GM19372 (cell line): ENCODE measurements around the gene TTC4.
A peak's percentile ranks its signal among the peaks of the same experiment; 100 is the strongest.

ENCODE experiments used
- ATAC-seq: cut with Tn5 transposase; IDR thresholded peaks from one replicate; pipeline ENCODE4 v1.9.1; 2021; ENCODE audit warnings: mild to moderate bottlenecking, low read depth, moderate library complexity; ENCODE audit not compliant: unreplicated experiment

The TTC4 gene, protein sequence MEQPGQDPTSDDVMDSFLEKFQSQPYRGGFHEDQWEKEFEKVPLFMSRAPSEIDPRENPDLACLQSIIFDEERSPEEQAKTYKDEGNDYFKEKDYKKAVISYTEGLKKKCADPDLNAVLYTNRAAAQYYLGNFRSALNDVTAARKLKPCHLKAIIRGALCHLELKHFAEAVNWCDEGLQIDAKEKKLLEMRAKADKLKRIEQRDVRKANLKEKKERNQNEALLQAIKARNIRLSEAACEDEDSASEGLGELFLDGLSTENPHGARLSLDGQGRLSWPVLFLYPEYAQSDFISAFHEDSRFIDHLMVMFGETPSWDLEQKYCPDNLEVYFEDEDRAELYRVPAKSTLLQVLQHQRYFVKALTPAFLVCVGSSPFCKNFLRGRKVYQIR

DNA sequence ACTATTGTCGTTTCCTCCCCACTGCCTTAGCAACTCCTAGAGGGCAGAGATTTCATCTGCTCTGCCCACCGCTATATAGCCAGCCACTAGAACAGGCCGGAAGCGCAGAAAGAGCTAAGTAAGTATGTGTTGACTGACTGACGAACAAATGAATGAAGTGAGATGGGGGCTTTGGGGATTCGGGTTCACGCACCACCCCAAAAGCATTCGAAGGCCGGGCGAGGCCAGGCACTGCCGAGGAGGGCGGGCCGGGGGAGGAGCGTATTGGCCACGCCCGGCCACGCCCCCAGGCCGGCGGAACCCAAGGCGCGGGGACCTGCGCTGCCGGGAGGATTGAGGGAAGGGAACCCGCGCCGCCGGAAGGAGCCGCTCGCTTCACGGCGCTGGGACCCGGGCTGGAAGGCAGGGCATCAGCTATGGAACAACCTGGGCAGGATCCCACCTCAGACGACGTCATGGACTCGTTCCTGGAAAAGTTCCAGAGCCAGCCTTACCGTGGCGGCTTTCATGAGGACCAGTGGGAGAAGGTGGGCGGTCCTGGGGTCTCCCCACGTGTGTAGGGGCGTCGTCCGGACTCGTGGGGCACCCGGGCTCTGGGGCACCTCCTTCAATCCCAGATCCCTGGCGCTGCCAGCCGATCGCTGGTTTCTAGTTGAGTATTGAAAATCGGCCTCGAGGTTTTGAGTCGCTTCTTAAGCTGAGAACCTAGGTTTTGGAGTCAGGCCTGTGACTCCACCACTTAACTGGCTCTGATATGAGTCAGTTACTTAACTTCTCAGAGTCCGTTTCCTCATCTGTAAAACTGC, at the start of gene TTC4:
TTC4 (plus strand) TSS at position 369 of the 806 bp plus-strand sequence; CDS start at position 417, 48 bp downstream.
- peak; percentile 94 for ATAC-seq

DNA sequence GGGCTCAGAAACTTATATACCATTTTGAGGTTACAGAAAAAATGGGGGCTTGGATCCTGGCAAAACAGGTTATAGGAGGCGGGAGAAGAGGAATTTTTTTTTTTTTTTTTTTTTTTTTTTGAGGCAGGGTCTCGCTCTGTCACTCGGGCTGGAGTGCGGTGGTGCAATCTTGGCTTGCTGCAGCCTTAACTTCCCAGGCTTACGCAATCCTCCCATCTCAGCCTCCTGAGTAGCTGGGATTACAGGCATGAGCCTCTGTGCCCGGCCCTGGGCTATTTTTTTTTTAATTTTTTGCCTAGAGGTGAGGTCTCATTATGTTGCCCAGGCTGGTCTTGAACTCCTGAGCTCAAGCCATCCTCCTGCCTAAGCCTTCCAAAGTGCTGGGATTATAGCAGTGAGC, 49.3 kb upstream of the TTC4 start:
- ATAC-seq = no peak

DNA sequence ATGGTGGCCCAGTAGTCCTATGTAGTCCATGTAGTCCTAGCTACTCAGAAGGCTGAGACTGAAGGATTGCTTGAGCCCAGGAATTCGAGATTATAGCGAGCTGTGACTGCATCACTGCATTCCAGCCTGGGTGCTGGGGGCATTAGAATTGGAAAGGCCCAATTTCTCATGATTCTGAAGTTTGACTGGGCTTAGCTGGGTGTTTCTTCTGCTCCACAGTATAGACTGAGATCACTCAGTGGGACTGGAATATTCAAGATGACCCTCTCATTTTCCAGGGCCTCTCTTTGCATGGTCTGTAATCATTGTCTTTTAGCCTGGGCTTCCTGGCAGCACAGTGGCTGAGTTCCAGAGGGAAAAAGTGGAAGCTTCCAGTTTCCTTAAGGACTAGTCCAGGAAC, 47.9 kb upstream of the TTC4 start:
- ATAC-seq = no peak

DNA sequence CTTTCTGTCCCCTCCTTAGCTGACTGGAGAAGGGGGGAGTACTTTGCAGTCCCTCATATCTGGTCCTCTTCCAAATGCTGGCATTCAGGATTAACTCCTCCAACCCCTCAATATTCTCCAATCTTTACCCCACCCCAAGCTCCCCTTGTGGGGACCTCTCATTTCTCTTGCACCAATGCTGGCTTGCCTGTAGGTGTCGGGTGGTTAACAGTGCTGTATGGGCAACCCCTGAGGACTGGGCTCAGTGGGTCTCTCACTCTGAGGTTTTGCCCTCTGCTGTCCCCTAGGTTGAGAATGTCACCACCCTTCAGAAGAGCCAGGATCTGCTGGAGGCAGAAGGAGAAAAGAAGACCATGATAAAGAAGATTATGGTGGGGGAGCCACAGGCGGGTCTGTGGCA, 47.1 kb upstream of the TTC4 start:
- ATAC-seq = no peak

DNA sequence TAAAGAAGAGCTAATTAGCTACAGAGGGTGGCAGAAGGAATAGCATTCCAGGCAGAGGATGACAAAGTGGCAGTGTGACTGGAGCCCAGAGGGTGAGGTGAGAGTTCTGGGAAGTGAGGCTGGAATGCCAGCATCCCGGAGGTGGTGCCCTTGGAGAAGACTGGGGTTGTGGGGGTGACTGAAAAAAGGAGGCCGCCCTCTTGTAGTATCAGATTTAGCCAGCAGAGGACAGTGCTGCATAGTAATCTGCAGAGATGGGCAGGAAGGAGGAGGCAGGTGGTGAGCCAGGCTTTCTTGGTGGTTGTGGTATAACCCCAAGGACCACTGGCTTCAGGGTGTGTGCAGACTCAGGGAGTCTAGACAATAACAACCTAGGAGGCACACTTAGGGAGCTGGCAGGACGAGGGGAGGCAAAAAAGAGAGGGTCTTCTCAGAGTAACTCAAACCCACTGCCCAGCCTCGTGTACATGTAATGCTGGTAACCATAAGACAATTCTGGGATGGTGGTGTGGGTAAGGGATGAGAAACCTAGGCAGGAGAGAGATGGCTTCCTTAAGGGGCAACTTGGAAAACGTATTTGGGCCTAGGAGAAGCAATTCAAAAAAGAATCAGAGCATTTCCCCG, 43.6 kb upstream of the TTC4 start:
- no peak for ATAC-seq

DNA sequence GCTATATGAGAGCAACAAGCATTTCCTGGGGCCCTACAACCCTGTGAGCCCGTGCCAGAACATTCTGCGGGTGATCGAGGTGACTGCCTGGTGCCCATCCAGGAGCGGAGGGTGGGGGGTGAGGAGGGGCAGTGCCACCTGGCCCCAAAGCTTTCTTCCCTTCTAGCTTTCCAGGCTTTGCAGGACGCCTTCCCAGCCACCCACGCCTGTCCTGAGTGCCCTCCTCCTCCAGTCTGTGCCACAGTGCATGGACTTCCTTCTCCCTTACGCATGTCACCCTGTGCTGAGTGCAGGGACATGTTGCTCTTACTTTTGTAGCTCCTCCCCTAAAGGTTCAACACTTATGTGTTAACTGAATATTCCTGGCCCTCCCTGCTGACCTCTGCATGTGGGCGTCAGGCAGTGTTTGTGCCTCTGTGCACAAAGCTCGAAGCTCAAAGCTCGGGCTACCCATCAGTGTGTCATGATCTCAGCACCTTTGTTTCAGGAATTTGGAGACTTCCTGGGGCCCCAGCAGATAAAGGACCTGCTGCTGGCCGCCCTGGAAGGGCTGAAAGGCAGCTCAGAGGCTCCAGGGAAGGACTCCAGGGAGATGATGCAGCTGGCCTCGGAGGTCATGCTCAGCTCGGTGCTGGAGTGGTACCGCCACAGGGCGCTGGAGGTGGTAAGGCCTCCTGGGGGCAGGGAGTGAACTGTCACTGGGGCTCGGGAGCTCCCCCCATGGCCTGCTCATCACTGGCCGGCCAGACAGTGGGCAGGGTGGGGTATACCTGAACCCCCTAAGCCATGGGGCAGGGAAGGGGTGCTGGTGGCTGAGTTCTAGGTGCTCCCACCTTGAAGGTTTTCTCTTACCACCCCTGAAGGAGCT, 36.7 kb upstream of the TTC4 start:
- ATAC-seq = no peak

DNA sequence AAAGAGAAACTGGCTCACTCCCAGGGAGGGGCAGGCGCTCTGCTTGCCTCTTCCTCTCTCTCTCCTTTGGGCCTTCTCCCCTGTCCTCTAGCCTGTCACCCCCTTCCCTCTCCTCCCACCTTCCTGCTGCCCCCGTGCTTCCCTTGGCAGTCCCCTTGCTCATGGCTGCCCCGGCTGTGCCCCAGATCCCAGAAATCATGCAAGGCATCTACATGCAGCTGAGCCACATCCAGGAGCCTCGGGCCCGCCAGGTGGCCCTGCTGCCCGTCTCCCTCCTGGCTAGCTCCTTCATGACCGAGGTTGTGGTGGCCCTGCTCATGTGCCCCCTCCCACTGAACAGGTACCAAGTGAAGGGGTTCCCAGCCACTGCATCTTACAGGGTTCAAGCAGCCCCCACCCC, 36.0 kb upstream of the TTC4 start:
- no peak for ATAC-seq

DNA sequence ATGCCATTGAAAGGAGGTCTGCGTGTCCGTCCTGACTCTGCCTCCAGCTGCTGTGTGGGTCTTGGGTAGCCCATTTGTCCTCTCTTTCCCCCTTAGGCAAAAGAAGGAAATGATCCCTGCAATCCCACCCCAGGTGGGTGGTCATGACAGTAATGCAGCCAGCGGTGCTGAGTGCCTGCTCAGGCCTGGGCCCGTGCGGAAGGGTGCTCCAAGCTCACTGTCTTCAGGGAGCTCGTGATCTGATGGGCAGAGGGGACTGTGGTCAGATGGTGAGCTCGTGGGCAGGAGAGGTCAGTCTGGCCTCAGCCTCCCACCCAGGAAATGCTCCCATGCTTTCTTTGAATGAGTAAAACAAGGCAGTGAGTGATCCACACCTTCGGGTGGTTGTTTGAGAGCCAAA, 35.3 kb upstream of the TTC4 start:
- no peak for ATAC-seq

DNA sequence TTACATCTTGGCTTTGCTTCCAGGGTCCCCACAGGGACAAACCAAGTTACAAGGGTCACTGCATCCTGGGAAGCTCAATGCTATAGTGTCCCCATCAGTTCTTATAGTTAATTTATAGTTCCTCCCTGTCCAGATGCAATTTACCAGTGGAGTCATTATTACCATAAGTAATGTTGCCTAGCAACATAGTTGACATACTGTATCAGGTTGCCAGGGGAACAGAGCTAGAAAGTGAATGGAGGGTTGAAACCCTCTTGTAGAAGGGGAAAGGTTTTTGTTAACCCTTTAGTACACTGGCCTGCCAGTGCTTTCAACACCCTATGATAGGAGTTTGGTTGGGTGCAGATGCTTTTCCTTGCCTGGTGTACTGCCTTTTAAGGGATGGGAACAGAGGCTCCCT, 34.3 kb upstream of the TTC4 start:
- ATAC-seq = no peak

DNA sequence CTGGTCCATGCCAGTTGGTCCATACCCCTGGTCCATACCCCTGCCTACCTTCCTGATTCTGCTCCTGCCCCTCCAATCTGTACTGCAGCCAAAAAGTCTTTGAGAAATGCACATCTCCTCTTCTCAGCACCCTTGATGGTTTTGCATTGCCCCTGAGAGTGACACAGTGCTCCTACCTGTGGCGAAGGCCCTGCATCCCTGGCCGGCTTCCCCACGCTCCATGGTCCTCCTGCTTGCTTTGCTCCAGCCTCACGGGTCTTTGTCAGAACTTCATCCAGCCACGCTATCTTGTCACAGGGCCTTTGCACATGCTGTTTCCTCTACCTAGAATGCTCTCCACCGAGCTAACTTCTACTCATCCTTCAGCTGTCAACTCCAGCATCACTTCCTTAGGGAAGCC, 32.2 kb upstream of the TTC4 start:
- no peak for ATAC-seq

DNA sequence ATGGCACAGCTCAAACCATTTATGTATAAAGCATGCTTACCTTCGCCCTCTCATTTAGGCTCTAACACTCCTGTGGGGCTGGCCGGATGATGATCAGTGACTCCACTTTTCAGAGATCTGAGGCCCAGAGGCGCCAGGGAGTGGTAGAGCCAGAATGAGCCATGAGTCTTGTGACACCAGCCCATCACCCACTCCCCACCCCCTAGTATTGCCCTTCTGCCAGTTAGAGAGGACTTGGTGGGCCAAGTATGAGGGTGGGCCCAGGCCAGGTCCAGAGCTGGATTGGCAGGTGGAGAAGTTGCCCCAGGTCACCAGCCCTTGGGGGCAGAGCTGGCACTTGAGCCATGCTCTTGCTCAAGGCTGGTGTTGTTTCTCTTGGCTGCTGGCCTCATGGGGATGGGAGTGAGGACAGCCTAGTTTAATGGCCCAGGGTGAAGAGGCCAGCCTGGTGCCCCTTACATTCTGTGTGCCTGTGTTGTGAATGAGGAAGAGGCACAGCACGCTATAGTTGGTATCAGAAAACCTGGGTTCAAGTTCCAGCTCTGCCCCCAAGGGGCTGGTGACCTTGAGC, 30.2 kb upstream of the TTC4 start:
- ATAC-seq = no peak

DNA sequence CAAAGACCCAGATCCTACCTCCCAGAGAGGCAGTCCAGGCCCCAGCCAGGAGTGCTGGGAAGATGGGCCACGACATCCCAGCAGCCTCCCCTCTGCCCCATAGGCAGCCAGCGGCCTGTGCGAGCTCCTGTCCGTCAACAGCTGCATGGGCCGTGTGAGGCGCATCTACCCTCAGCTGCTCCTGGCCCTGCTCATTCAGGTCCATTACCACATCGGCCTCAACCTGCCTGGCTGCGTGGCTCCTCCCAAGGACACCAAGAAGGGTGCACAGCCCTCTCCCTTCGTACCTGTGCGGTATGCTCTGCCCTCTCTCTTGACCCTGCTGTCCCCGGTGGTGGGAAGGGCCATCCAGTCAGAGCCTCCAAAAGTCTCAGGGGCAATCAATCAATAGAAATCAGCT, 29.5 kb upstream of the TTC4 start:
- ATAC-seq = no peak

DNA sequence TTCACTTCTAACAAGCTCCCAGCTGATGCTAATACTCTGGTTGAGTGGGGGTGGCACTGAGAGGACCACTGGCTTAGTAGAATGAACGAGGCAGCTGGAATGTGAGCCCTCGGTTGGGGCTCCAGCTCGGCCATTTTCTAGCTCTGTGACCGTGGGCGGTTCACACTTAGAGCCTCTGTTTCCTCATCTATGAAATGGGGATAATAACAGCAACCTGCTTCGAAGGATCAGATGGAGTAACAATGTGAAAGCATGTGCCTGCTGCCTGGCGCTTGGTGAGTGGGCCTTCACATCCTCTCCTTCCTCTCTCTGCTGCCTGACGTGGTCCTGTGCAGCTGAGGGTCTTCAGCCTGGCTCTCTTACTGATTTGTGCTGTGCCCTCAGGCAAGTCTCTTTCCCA, 20.9 kb upstream of the TTC4 start:
- ATAC-seq = no peak

DNA sequence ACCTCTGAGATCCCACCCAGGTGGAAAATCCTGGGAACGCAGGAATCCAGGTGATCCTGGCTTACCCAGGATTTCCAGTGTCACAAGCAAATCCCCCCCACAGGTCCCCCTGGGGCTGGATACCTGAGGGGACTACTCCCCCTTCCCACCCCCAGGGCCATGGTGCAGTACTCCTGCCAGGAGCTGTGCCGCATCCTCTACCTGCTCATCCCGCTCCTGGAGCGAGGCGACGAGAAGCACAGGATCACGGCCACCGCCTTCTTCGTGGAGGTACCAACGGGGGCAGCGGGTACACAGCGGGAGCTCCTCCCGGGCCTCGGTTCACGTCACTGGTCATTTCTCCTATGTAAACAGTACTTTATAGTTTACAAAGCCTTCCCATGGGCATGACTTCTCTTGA, 20.4 kb upstream of the TTC4 start:
- no peak for ATAC-seq

DNA sequence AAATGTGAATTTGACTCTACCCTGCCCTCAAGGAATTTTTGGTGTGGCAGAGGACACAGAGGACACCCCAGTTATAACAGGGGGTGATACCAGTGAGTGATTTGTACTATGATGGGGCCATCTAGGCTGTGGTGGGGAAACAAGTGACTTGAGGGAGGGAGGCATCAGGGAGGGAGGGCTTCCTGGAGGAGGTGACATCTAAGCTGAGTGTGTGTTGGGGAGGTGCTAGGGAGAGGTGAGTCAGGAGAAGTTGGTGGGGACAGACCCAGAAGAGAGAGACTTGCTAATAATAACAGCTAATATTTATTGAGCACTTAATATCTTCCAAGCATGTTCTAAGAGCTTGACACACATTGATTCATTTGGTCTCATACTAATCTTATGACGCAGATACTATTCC, 19.9 kb upstream of the TTC4 start:
- ATAC-seq = no peak

DNA sequence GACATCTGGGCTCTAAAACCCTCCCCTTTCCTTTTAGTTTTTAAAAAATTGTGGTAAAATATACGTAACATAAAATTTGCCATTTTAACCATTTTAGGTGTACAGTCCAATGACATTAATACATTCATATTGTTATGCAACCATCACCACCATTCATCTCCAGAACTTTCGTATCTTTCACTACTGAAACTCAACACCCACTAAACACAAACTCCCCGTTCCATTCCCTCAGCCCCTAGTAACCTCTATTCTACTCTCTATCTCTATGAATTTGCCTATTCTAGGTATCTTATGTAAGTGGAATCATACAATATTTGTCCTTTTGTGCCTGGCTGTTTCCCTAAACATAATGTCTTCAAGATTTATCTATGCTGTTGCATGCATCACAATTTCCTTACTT, 19.4 kb upstream of the TTC4 start:
- ATAC-seq = no peak

DNA sequence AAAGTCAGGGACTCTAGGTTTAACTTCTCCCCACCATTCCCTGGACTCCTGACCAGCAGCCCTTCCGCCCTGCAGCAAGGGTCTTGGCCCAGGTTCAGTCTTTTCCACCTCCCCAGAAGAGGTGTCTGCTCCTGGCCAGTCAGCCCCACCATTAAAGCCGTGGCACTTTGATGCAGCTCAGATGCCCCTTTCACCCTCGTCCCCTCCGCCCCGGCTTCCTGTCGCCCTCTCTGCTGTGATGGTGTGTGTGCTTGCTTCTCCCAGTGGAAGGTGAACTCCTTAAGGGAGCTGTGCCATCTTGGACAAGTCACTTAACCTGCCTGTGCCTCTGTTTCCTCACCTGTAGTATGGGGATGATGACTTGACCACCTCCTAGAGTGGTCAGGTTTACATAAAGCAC, 17.8 kb upstream of the TTC4 start:
- ATAC-seq = no peak

DNA sequence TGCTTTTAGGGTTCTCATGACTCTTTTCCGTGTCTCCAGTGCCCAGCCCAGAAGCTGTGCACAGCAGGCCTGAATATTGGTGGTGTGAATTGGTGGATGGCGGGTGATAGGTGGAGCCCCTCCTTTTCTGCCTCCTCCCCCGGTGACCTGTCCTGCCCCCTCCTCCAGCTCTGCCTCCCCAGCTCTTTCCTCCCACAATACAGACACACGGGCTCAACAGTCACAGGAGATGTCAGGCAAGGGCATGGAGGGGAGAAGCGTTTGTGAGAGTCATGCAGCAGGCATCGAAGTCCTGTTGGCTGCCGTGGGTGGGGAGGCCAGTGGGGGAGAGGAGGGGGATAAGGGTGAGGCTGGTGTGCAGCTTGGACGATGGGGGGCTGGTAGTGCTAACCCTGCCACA, 17.3 kb upstream of the TTC4 start:
- no peak for ATAC-seq

DNA sequence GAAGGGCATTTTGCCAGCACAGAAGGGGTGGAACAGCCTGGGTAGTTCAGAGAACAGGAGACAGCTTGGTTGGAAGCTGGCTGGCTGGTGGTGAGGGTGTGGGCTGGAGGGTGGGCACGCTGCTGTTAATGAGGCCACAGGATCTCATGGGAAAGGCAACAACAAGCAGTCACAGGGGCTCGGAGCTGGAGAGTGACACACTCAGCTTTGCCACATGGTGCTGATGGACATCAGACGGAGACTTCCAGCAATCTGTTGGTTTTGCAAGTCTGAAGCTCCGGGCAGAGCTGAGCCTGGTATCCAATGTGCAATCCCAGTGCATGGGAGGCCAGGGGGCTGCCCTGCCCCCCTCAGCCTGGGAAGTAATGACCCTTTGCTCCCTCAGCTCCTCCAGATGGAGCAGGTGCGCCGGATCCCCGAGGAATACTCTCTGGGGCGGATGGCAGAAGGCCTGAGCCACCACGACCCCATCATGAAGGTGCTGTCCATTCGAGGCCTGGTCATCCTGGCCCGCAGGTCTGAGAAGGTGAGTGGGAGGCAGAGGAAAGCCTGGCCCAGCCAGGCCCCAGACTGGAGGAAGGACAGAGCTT, 15.6 kb upstream of the TTC4 start:
- no peak for ATAC-seq

DNA sequence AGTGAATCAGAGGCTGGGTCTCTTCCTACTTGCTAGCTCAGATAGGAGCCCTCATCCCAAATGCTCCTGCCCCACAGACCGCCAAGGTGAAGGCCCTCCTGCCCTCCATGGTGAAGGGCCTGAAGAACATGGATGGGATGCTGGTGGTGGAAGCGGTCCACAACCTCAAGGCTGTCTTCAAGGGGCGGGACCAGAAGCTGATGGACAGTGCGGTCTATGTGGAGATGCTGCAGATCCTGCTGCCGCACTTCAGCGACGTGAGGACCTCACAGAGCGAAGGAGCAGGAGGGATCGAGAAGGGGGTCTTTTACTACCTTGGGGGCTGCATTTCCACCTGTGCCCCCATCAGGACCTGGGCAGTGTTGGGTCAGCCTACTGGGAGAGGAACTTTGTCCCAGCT, 14.6 kb upstream of the TTC4 start:
- no peak for ATAC-seq
